22Rv1 (cell line): ENCODE measurements around the gene CMSS1.

Source experiments
- H3K27ac ChIP-seq: fragments of 450-650 bp; 2 replicates; pipeline ENCODE4 v1.5.1; 2017
- ZFX ChIP-seq: fragments of 450-650 bp; IDR thresholded peaks from 2 replicates; pipeline ENCODE4 v1.6.1; 2017; ENCODE audit warnings: antibody characterized with exemption, borderline replicate concordance
- TF ChIP-seq, protein P1 (sequence below): fragments of 450-650 bp; IDR thresholded peaks from 2 replicates; pipeline ENCODE4 v1.5.1; 2017; ENCODE audit warnings: mild to moderate bottlenecking

The CMSS1 gene

GRCh38 chr3:99867594-99868310, 50.1 kb downstream of the CMSS1 start:
- no peak for TF ChIP-seq ZFX
- TF ChIP-seq, protein P1, sequence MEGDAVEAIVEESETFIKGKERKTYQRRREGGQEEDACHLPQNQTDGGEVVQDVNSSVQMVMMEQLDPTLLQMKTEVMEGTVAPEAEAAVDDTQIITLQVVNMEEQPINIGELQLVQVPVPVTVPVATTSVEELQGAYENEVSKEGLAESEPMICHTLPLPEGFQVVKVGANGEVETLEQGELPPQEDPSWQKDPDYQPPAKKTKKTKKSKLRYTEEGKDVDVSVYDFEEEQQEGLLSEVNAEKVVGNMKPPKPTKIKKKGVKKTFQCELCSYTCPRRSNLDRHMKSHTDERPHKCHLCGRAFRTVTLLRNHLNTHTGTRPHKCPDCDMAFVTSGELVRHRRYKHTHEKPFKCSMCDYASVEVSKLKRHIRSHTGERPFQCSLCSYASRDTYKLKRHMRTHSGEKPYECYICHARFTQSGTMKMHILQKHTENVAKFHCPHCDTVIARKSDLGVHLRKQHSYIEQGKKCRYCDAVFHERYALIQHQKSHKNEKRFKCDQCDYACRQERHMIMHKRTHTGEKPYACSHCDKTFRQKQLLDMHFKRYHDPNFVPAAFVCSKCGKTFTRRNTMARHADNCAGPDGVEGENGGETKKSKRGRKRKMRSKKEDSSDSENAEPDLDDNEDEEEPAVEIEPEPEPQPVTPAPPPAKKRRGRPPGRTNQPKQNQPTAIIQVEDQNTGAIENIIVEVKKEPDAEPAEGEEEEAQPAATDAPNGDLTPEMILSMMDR: no peak
- no peak overlapping the region for H3K27ac ChIP-seq

GRCh38 chr3:99868311-99868646, 50.6 kb downstream of the CMSS1 start:
- no peak overlapping the region for H3K27ac ChIP-seq
- TF ChIP-seq, protein P1: no peak

GRCh38 chr3:99869621-99870020, 52.0 kb downstream of the CMSS1 start:
- H3K27ac ChIP-seq: no peak overlapping the region
- TF ChIP-seq ZFX: no peak

DNA sequence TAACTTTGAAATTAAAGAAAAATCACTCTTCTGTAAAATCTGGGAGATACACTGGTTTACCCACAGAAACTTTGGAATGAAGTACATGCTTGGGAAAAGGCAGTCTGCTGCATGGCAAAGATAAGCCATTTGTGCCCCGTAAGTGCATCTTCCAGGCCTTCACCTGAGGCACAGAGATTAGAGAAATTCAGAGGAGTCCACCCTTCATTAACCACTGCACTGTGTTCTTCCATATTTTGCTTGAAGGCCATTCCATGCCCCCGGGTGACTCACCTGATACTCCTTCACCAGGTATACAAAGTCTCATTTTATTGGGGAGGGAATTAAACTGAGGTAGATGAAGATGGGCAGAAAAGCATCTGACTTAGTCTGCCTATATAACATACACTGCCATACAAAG, 53.0 kb downstream of the CMSS1 start:
- H3K27ac ChIP-seq: no peak overlapping the region
- TF ChIP-seq ZFX: no peak
- TF ChIP-seq, protein P1: no peak

DNA sequence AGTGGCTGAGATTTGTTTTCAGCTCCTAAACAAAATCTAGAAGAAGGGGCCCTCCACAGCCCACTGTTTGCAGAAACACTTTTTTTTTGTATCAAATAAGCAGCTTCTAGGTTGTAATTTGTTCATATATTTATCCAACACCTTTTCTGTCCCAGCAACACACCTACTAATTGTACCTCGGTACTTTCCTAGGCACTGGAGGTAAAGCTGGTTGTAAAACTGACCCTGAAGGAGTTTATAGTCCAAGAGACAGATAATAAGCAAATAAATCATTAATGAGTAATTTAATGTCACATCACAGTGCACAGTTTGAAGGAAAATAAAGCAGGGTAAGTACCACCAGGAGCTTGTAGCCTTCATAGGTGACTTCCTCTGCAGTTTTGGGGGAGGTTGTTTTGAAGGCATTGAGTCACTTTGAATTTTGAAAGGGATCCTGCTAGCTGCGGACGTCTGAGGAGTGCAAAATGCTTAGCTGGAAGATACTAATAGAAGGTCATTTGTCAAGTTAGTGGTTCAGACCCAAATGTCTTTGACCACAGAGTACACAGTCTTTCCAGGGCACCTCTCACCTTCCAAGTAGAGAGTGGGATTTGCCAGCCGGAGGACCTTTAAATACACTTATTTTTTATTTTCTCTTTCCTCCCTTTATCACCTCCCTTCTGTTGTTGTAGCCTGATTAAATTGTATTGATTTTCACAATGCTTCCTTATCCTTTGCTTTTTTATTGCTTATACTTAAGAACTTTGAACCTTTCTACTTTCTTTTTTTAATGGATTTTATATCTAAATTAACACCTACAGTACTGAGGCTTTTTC, 53.8 kb downstream of the CMSS1 start:
- no peak for TF ChIP-seq ZFX
- TF ChIP-seq, protein P1: no peak
- no peak overlapping the region for H3K27ac ChIP-seq

DNA sequence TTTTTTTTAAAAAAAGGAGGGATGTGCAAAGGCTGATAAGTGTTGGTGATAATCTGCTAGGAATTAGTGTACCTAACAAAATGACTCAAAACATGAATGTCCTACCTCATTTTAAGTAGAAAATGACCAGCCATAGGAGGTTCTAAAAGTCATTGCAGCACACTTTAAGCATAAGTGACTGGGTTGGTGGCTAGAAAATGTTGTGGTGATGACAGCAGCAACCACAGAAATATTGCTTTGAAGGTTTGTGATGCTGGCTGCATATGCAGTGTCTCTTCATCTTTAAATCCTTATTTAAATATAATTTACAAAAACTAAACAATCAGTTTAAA, 55.2 kb downstream of the CMSS1 start:
- no peak for TF ChIP-seq ZFX
- TF ChIP-seq, protein P1: no peak
- no peak overlapping the region for H3K27ac ChIP-seq

GRCh38 chr3:99873269-99874102, 55.8 kb downstream of the CMSS1 start:
- no peak for TF ChIP-seq ZFX
- TF ChIP-seq, protein P1: no peak
- H3K27ac ChIP-seq: no peak overlapping the region
